Mesenchymal stem cell (in vitro differentiated cells and primary cell): ENCODE data around the gene ITK.
A peak's percentile ranks its signal among the peaks of the same experiment; 100 is the strongest.

Experiments
- DNase-seq: peaks from one replicate; pipeline ENCODE4 v3.0.0-alpha.2; 2013
- H2AFZ ChIP-seq: one replicate; pipeline ENCODE4 v1.6.1; 2013; ENCODE audit warnings: low read depth, mild to moderate bottlenecking, control low read depth, inconsistent platforms, low read length, moderate library complexity
- H2AK5ac ChIP-seq: 2 replicates; pipeline ENCODE4 v1.6.1; 2013; ENCODE audit warnings: low read length, moderate library complexity, mild to moderate bottlenecking, inconsistent platforms; ENCODE audit not compliant: severe bottlenecking
- H2BK120ac ChIP-seq: one replicate; pipeline ENCODE4 v1.6.1; 2013; ENCODE audit warnings: low read depth, mild to moderate bottlenecking, inconsistent platforms, low read length, moderate library complexity
- H2BK12ac ChIP-seq, 2 experiments: one replicate each; pipeline ENCODE4 v1.6.1; 2013; ENCODE audit warnings: inconsistent platforms in 2 of 2, low read length in 2 of 2, mild to moderate bottlenecking in 2 of 2, moderate library complexity in 2 of 2, control low read depth in 1 of 2
- H2BK15ac ChIP-seq: one replicate; pipeline ENCODE4 v1.6.1; 2013; ENCODE audit warnings: mild to moderate bottlenecking, low read depth, inconsistent platforms; ENCODE audit not compliant: poor library complexity, severe bottlenecking
- H2BK5ac ChIP-seq: 2 replicates; pipeline ENCODE4 v1.6.1; 2013; ENCODE audit warnings: low read depth, mild to moderate bottlenecking, low read length, control low read depth, inconsistent platforms; ENCODE audit not compliant: poor library complexity, severe bottlenecking
- H3K14ac ChIP-seq, 2 experiments: one replicate each; pipeline ENCODE4 v1.6.1; 2013; ENCODE audit warnings: inconsistent platforms in 2 of 2, low read length in 2 of 2, control low read depth in 1 of 2, mild to moderate bottlenecking in 1 of 2, moderate library complexity in 1 of 2
- H3K18ac ChIP-seq, 2 experiments: one replicate each; pipeline ENCODE4 v1.6.1; 2013; ENCODE audit warnings: inconsistent platforms in 2 of 2, low read length in 2 of 2, control low read depth in 1 of 2, low read depth in 1 of 2, mild to moderate bottlenecking in 1 of 2
- H3K23ac ChIP-seq, 2 experiments: one replicate each; pipeline ENCODE4 v1.6.1; 2013; ENCODE audit warnings: inconsistent platforms in 2 of 2, low read length in 2 of 2, mild to moderate bottlenecking in 2 of 2, moderate library complexity in 2 of 2, control low read depth in 1 of 2
- H3K27ac ChIP-seq: 2 replicates; pipeline ENCODE4 v1.5.1; 2013; ENCODE audit warnings: mild to moderate bottlenecking, moderate library complexity, low read length, control low read depth, inconsistent platforms; ENCODE audit not compliant: poor library complexity, severe bottlenecking
- H3K27me3 ChIP-seq, 2 experiments: 2 replicates each; pipeline versions ENCODE4 v1.6.1 to v1.7.0; 2013; ENCODE audit warnings: low read length in 2 of 2, mild to moderate bottlenecking in 2 of 2, moderate library complexity in 2 of 2, control low read depth in 1 of 2, inconsistent platforms in 1 of 2; ENCODE audit not compliant: control insufficient read depth in 1 of 2, insufficient read depth in 1 of 2
- H3K36me3 ChIP-seq, 2 experiments: 2 replicates each; pipeline versions ENCODE4 v1.6.1 to v1.7.0; 2013; ENCODE audit warnings: low read length in 2 of 2, control low read depth in 1 of 2, inconsistent platforms in 1 of 2, low read depth in 1 of 2, mild to moderate bottlenecking in 1 of 2; ENCODE audit not compliant: insufficient read depth in 2 of 2, control insufficient read depth in 1 of 2
- H3K4ac ChIP-seq, 2 experiments: one replicate each; pipeline ENCODE4 v1.6.1; 2013; ENCODE audit warnings: inconsistent platforms in 2 of 2, low read length in 2 of 2, mild to moderate bottlenecking in 2 of 2, moderate library complexity in 2 of 2, control low read depth in 1 of 2, low read depth in 1 of 2
- H3K4me1 ChIP-seq: 2 replicates; pipeline ENCODE4 v1.6.1; 2013; ENCODE audit warnings: low read depth, low read length, control low read depth; ENCODE audit not compliant: control insufficient read depth, insufficient read depth
- H3K4me2 ChIP-seq: 2 replicates; pipeline ENCODE4 v1.6.1; 2013; ENCODE audit warnings: low read length, mild to moderate bottlenecking, inconsistent platforms; ENCODE audit not compliant: poor library complexity, severe bottlenecking
- H3K4me3 ChIP-seq, 2 experiments: 2 replicates each; pipeline versions ENCODE4 v1.5.1 to v1.7.0; 2013; ENCODE audit warnings: low read length in 2 of 2, mild to moderate bottlenecking in 2 of 2, control low read depth in 1 of 2, low read depth in 1 of 2; ENCODE audit not compliant: insufficient read depth in 1 of 2
- H3K79me1 ChIP-seq: replicated peaks from 2 replicates; pipeline ENCODE4 v1.6.1; 2013; ENCODE audit warnings: mild to moderate bottlenecking, control low read depth, low read length, inconsistent platforms; ENCODE audit not compliant: poor library complexity, severe bottlenecking
- H3K9ac ChIP-seq: 2 replicates; pipeline ENCODE4 v1.7.0; 2013; ENCODE audit warnings: mild to moderate bottlenecking, low read length, moderate library complexity
- H3K9me3 ChIP-seq: 2 replicates; pipeline ENCODE4 v1.7.0; 2013; ENCODE audit warnings: mild to moderate bottlenecking, low read length; ENCODE audit not compliant: control insufficient read depth
- H4K8ac ChIP-seq: one replicate; pipeline ENCODE4 v1.6.1; 2013; ENCODE audit warnings: inconsistent platforms, mild to moderate bottlenecking, low read length, moderate library complexity
- H4K91ac ChIP-seq: one replicate; pipeline ENCODE4 v1.6.1; 2013; ENCODE audit warnings: mild to moderate bottlenecking, low read length, inconsistent platforms
- WGBS: methylation state at CpG from one replicate; pipeline ENCODE4 v1.1.7; 2013; ENCODE audit warnings: mixed read lengths; 5-methylcytosine and 5-hydroxymethylcytosine counted together

The ITK gene

DNA sequence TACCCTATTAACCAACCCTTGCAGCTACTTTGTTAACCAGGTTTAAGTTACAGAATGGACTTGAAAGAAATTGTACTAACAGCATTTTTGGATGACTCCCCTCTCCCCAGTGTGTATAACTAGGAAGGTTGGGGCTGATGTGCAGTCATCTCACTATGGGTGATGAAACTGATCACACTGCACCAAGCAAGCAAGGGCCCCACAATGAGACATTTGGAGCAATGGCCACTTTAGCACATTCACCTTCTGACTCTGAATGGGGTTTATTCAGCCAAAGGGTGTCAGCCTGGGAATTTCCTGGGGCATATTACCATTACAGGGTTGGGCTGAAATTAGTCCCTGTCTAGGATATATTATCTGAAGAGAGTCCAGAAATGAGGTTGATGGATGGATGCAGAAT is 66.6 kb downstream of the ITK start:
- Histone ChIP-seq H3K4me2 (no peak overlapping the region), H3K18ac (no peak overlapping the region), H2BK120ac (no peak overlapping the region), H2BK5ac (no peak overlapping the region), H2BK15ac (no peak overlapping the region), H3K27ac (no peak overlapping the region), H3K14ac (no peak overlapping the region), H3K9me3 (no peaks in the 10 kb centered on the region), H3K4me3 (no peak overlapping the region), H4K91ac (no peak overlapping the region), H3K27me3 (peaks cover 0 to 4% of the 10 kb centered on the region in 2 experiments), H3K4me1 (no peaks in the 10 kb centered on the region), H3K36me3 (no peaks in the 10 kb centered on the region), H3K9ac (no peak overlapping the region), H3K4ac (no peak overlapping the region), H2BK12ac (no peak overlapping the region), H4K8ac (no peak overlapping the region), H3K79me1 (no peaks in the 10 kb centered on the region), H3K23ac (no peak overlapping the region), H2AK5ac (no peak overlapping the region), H2AFZ (no peak overlapping the region)
- DNase-seq: no peak

DNA sequence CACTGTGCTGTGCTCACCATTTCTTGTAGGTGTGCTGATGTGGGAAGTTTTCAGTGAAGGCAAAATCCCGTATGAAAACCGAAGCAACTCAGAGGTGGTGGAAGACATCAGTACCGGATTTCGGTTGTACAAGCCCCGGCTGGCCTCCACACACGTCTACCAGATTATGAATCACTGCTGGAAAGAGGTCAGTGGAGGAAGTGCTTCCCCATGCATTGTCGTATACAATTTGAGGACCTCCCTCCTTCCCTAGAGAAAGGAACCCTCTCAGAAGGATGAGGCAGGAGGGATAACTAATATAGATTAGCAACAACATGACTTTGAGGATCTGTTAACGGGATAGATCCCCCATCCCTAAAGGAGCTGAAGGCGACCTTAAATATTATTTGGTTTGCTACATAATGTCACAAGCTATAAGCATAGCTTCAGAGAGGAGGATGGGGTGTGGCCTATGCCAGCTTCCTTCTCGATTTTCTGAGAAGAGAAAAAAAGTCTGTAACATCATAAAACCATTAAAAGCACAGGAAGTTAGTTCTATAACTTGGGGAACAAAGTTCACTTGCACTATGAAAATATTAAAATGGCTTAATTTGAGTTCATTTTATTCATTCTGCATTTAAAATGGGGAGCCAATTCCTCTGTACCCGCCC is 68.3 kb downstream of the ITK start:
- Histone ChIP-seq H3K4me3 (no peak overlapping the region), H3K27me3 (no peaks in the 10 kb centered on the region), H4K8ac (no peak overlapping the region), H3K79me1 (no peaks in the 10 kb centered on the region), H2BK15ac (no peak overlapping the region), H3K36me3 (no peaks in the 10 kb centered on the region), H3K23ac (no peak overlapping the region), H2BK12ac (no peak overlapping the region), H2AK5ac (no peak overlapping the region), H2BK120ac (no peak overlapping the region), H3K18ac (no peak overlapping the region), H3K9ac (no peak overlapping the region), H4K91ac (no peak overlapping the region), H2AFZ (no peak overlapping the region), H3K4ac (no peak overlapping the region), H3K14ac (no peak overlapping the region), H2BK5ac (no peak overlapping the region), H3K27ac (no peak overlapping the region), H3K4me2 (no peak overlapping the region), H3K4me1 (peaks cover 2% of the 10 kb centered on the region), H3K9me3 (no peaks in the 10 kb centered on the region)
- 95% methylated on average over 6 of the region's 11 CpGs for WGBS
- DNase-seq: no peak

DNA sequence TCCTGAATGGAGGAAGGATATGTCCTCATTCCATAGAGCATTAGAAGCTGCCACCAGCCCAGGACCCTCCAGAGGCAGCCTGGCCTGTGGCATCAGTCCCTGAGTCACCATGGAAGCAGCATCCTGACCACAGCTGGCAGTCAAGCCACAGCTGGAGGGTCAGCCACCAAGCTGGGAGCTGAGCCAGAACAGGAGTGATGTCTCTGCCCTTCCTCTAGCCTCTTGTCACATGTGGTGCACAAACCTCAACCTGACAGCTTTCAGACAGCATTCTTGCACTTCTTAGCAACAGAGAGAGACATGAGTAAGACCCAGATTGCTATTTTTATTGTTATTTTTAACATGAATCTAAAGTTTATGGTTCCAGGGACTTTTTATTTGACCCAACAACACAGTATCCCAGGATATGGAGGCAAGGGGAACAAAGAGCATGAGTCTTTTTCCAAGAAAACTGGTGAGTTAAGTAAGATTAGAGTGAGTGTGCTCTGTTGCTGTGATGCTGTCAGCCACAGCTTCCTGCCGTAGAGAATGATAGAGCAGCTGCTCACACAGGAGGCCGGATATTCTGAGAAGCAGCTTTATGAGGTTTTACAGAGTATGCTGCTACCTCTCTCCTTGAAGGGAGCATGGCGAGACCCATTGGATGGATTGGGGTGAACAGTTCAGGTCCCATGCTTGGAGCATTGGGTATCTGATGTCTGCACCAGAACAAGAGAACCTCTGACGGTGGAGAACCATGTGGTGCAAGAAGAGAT is 72.2 kb downstream of the ITK start:
- Histone ChIP-seq H3K36me3 (no peaks in the 10 kb centered on the region), H3K4me3 (no peak overlapping the region), H3K9ac (peak overlapping the region; percentile 35), H3K27ac (no peak overlapping the region), H3K4ac (no peak overlapping the region), H2BK12ac (no peak overlapping the region), H3K9me3 (no peaks in the 10 kb centered on the region), H3K4me2 (no peak overlapping the region), H4K8ac (no peak overlapping the region), H3K79me1 (no peaks in the 10 kb centered on the region), H2BK120ac (no peak overlapping the region), H3K4me1 (peaks cover 2% of the 10 kb centered on the region), H4K91ac (no peak overlapping the region), H3K23ac (no peak overlapping the region), H3K18ac (no peak overlapping the region), H2AK5ac (no peak overlapping the region), H3K27me3 (peaks cover 3 to 6% of the 10 kb centered on the region in 2 experiments), H3K14ac (no peak overlapping the region), H2AFZ (no peak overlapping the region), H2BK5ac (no peak overlapping the region), H2BK15ac (no peak overlapping the region)
- DNase-seq: peak; percentile 28
- 62% methylated on average over 4 of the region's 4 CpGs for WGBS

DNA sequence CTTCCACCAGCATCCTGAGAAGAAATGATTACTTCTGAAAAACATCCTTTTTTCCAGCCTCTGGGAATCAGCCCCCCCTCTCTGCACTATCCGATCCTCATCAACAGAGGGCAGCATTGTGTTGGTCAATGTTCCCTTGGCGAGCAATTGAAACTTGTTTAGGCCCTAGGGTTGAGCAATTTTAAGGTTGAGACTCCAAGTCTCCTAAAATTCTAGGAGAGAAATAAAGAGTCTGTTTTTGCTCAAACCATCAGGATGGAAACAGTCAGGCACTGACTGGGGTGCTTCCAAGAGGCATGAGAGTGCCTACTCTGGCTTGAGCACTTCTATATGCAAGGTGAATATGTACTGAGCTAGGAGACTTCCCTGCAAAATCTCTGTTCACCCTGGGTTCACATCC is 72.9 kb downstream of the ITK start:
- H2AK5ac ChIP-seq: no peak overlapping the region
- no peaks in the 10 kb centered on the region for H3K36me3 ChIP-seq
- H3K14ac ChIP-seq: no peak overlapping the region
- peaks cover 2% of the 10 kb centered on the region for H3K4me1 ChIP-seq
- H4K8ac ChIP-seq: no peak overlapping the region
- H3K4me3 ChIP-seq: no peak overlapping the region
- H3K79me1 ChIP-seq: no peaks in the 10 kb centered on the region
- no peak overlapping the region for H2AFZ ChIP-seq
- H4K91ac ChIP-seq: no peak overlapping the region
- H2BK120ac ChIP-seq: no peak overlapping the region
- no peak overlapping the region for H3K23ac ChIP-seq
- no peak overlapping the region for H3K9ac ChIP-seq
- H2BK15ac ChIP-seq: no peak overlapping the region
- H3K9me3 ChIP-seq: no peaks in the 10 kb centered on the region
- H2BK12ac ChIP-seq: no peak overlapping the region
- WGBS: 0% methylated on average over 1 of the region's 2 CpGs
- H3K27ac ChIP-seq: no peak overlapping the region
- no peak overlapping the region for H3K4me2 ChIP-seq
- H2BK5ac ChIP-seq: no peak overlapping the region
- H3K27me3 ChIP-seq: peaks cover 3 to 6% of the 10 kb centered on the region in 2 experiments
- H3K4ac ChIP-seq: no peak overlapping the region
- no peak overlapping the region for H3K18ac ChIP-seq
- peak; percentile 51 for DNase-seq
